Liver (tissue), 9 donors: ENCODE results near the gene ARHGEF9. TPM values are rescaled to one million over a fixed set of nuclear protein-coding genes. Genes with fewer than 3 reads are reported as not detected.

Experiments
- DNase-seq: peaks from one replicate; pipeline ENCODE4 v3.0.0-alpha.2; 2017; ENCODE audit warnings: low spot score
- H3K27ac ChIP-seq, 2 donors: one replicate each; pipeline ENCODE4 v1.7.0; 2013; ENCODE audit warnings: inconsistent platforms in 2 of 2, low read length in 2 of 2, control low read depth in 1 of 2, low read depth in 1 of 2, mild to moderate bottlenecking in 1 of 2
- H3K27me3 ChIP-seq, 4 donors: one replicate each; pipeline versions ENCODE4 v1.6.1 to v1.7.0; 2013; ENCODE audit warnings: low read length in 3 of 4, inconsistent platforms in 1 of 4, mild to moderate bottlenecking in 1 of 4, moderate library complexity in 1 of 4; ENCODE audit not compliant: control insufficient read depth in 4 of 4, insufficient read depth in 4 of 4
- H3K36me3 ChIP-seq, 4 donors: one replicate each; pipeline versions ENCODE4 v1.6.1 to v1.7.0; 2013; ENCODE audit warnings: low read length in 3 of 4, mild to moderate bottlenecking in 3 of 4, low read depth in 1 of 4, moderate library complexity in 1 of 4; ENCODE audit not compliant: control insufficient read depth in 4 of 4, insufficient read depth in 3 of 4
- H3K4me1 ChIP-seq, 4 donors: one replicate each; pipeline versions ENCODE4 v1.6.1 to v1.7.0; 2013; ENCODE audit warnings: low read length in 3 of 4, mild to moderate bottlenecking in 3 of 4, moderate library complexity in 1 of 4; ENCODE audit not compliant: control insufficient read depth in 4 of 4, insufficient read depth in 4 of 4
- H3K4me3 ChIP-seq, 3 donors: one replicate each; pipeline versions ENCODE4 v1.6.1 to v1.7.0; 2013; ENCODE audit warnings: low read length in 3 of 3, control low read depth in 1 of 3, low read depth in 1 of 3, mild to moderate bottlenecking in 1 of 3
- H3K9ac ChIP-seq, 2 donors: one replicate each; pipeline ENCODE4 v1.7.0; 2013; ENCODE audit warnings: low read length in 2 of 2, mild to moderate bottlenecking in 2 of 2, moderate library complexity in 2 of 2, control low read depth in 1 of 2, low read depth in 1 of 2
- H3K9me3 ChIP-seq, 4 donors: one replicate each; pipeline versions ENCODE4 v1.6.1 to v1.7.0; 2013; ENCODE audit warnings: low read length in 3 of 4; ENCODE audit not compliant: control insufficient read depth in 4 of 4
- ATF3 ChIP-seq: IDR thresholded peaks from 2 replicates; pipeline ENCODE4 v1.6.1; 2016; ENCODE audit warnings: antibody characterized with exemption
- CTCF ChIP-seq: fragments of 150-350 bp; IDR thresholded peaks from 2 replicates; pipeline ENCODE4 v1.5.1; 2017; ENCODE audit warnings: improper control_type of control experiment, low read depth, low read length; ENCODE audit not compliant: missing input control
- EGR1 ChIP-seq, 2 donors: IDR thresholded peaks; 2 replicates each; pipeline ENCODE4 v1.6.1; 2016 to 2018; ENCODE audit warnings: antibody characterized with exemption in 2 of 2, low read depth in 2 of 2
- FOXA1 ChIP-seq: IDR thresholded peaks from 2 replicates; pipeline ENCODE4 v1.6.1; 2016; ENCODE audit warnings: antibody characterized with exemption
- FOXA2 ChIP-seq: IDR thresholded peaks from 2 replicates; pipeline ENCODE4 v1.6.1; 2016; ENCODE audit warnings: antibody characterized with exemption
- GABPA ChIP-seq, 2 donors: IDR thresholded peaks in 1 of 2; conservative IDR thresholded peaks in 1 of 2; 2 replicates each; pipeline ENCODE4 v1.6.1; 2016; ENCODE audit warnings: antibody characterized with exemption in 2 of 2, mild to moderate bottlenecking in 1 of 2, moderate library complexity in 1 of 2
- HNF4A ChIP-seq, 2 donors: conservative IDR thresholded peaks; 2 replicates each; pipeline ENCODE4 v1.6.1; 2016; ENCODE audit warnings: antibody characterized with exemption in 2 of 2, mild to moderate bottlenecking in 2 of 2
- HNF4G ChIP-seq: IDR thresholded peaks from 2 replicates; pipeline ENCODE4 v1.6.1; 2016; ENCODE audit warnings: antibody characterized with exemption
- JUND ChIP-seq, 2 donors: IDR thresholded peaks; 2 replicates each; pipeline ENCODE4 v1.6.1; 2016; ENCODE audit warnings: antibody characterized with exemption in 2 of 2
- MAX ChIP-seq: IDR thresholded peaks from 2 replicates; pipeline ENCODE4 v1.6.1; 2016; ENCODE audit warnings: antibody characterized with exemption
- NR2F2 ChIP-seq: IDR thresholded peaks from 2 replicates; pipeline ENCODE4 v1.6.1; 2016; ENCODE audit warnings: antibody characterized with exemption
- RAD21 ChIP-seq, 2 donors: IDR thresholded peaks; 2 replicates each; pipeline ENCODE4 v1.6.1; 2016; ENCODE audit warnings: antibody characterized with exemption in 2 of 2, mild to moderate bottlenecking in 2 of 2
- REST ChIP-seq: IDR thresholded peaks from 2 replicates; pipeline ENCODE4 v1.6.1; 2016; ENCODE audit warnings: antibody characterized with exemption, mild to moderate bottlenecking
- RXRA ChIP-seq, 2 donors: IDR thresholded peaks; 2 replicates each; pipeline ENCODE4 v1.6.1; 2017 to 2018; ENCODE audit warnings: antibody characterized with exemption in 2 of 2, mild to moderate bottlenecking in 1 of 2
- SP1 ChIP-seq: IDR thresholded peaks from 2 replicates; pipeline ENCODE4 v1.6.1; 2018; ENCODE audit warnings: antibody characterized with exemption, mild to moderate bottlenecking
- TAF1 ChIP-seq: conservative IDR thresholded peaks from 2 replicates; pipeline ENCODE4 v1.6.1; 2016; ENCODE audit warnings: antibody characterized with exemption, mild to moderate bottlenecking
- YY1 ChIP-seq: IDR thresholded peaks from 2 replicates; pipeline ENCODE4 v1.6.1; 2016; ENCODE audit warnings: antibody characterized with exemption, mild to moderate bottlenecking
- ZBTB33 ChIP-seq: IDR thresholded peaks from 2 replicates; pipeline ENCODE4 v1.6.1; 2016; ENCODE audit warnings: antibody characterized with exemption
- WGBS: extraction: QIAGEN DNeasy Blood & Tissue Kit; methylation state at CpG from one replicate; pipeline ENCODE4 v1.1.7; 2013; 5-methylcytosine and 5-hydroxymethylcytosine counted together
- polyA plus RNA-seq, 2 donors: library from polyadenylated mRNA; stranded (reverse) in 1 of 2; unstranded in 1 of 2; fragments of 200-250 nt in 1 of 2; fragments of >200 nt in 1 of 2; fragmentation: Nextera tagmentation in 1 of 2; extraction: Ambion mirVana in 1 of 2; gene quantifications; one replicate each; pipeline versions ENCODE4 v1.2.1 to v1.2.3, GENCODE V29; 2013 to 2015
- total RNA-seq, 2 donors: library from RNA; depleted of rRNA; stranded (reverse); fragments of >200 nt; gene quantifications; one replicate each; pipeline ENCODE4 v1.2.3, GENCODE V29; 2014
- donor health status: healthy.
- donor health status: healthy.
- donor health status: healthy.
- donor health status: healthy.
- donor health status: healthy.

ARHGEF9 gene
- total and polyA plus RNA-seq, 4 donors: 2.1 to 9.0 (median 6.2) TPM

- Histone ChIP-seq H3K27me3 (no peaks in the 10 kb centered on the region), H3K36me3 (no peaks in the 10 kb centered on the region), H3K27ac (no peak overlapping the region), H3K4me3 (no peak overlapping the region), H3K9me3 (no peaks in the 10 kb centered on the region), H3K4me1 (no peaks in the 10 kb centered on the region), H3K9ac (no peak overlapping the region)
- 90% methylated on average over 2 of the region's 2 CpGs for WGBS
- DNase-seq: no peak
- TF ChIP-seq ZBTB33 (no peak), GABPA (IDR thresholded peaks at IDR 0.05 in 1 of 2, conservative IDR thresholded peaks at IDR 0.05 in 1 of 2) (no peak), NR2F2 (no peak), TAF1 (no peak), SP1 (no peak), RAD21 (IDR thresholded peaks at IDR 0.05) (no peak), JUND (IDR thresholded peaks at IDR 0.05) (no peak), FOXA1 (no peak), FOXA2 (no peak), RXRA (IDR thresholded peaks at IDR 0.05) (no peak), ATF3 (no peak), MAX (no peak), EGR1 (IDR thresholded peaks at IDR 0.05; ENCODE audit: low read depth in 2 of 2) (no peak)
These were observed 44.6 kb downstream of the ARHGEF9 start for GRCh38 chrX:63740382-63740781.

- DNase-seq: no peak
- Histone ChIP-seq H3K4me3 (no peak overlapping the region), H3K9ac (no peak overlapping the region), H3K27ac (no peak overlapping the region), H3K27me3 (no peaks in the 10 kb centered on the region), H3K4me1 (no peaks in the 10 kb centered on the region), H3K9me3 (no peaks in the 10 kb centered on the region), H3K36me3 (no peaks in the 10 kb centered on the region)
- no peak for TF ChIP-seq EGR1 (IDR thresholded peaks at IDR 0.05; ENCODE audit: low read depth in 2 of 2)
- no peak for TF ChIP-seq HNF4A (conservative IDR thresholded peaks at IDR 0.05)
- TF ChIP-seq JUND (IDR thresholded peaks at IDR 0.05): no peak
- no peak for TF ChIP-seq CTCF
- TF ChIP-seq RXRA (IDR thresholded peaks at IDR 0.05): no peak
- TF ChIP-seq ZBTB33: no peak
- no peak for TF ChIP-seq MAX
- TF ChIP-seq GABPA (IDR thresholded peaks at IDR 0.05 in 1 of 2, conservative IDR thresholded peaks at IDR 0.05 in 1 of 2): no peak
- TF ChIP-seq YY1: no peak
- no peak for TF ChIP-seq FOXA1
- TF ChIP-seq ATF3: no peak
- no peak for TF ChIP-seq FOXA2
- no peak for TF ChIP-seq TAF1
- no peak for TF ChIP-seq REST
- TF ChIP-seq HNF4G: no peak
- TF ChIP-seq RAD21 (IDR thresholded peaks at IDR 0.05): no peak
- no peak for TF ChIP-seq NR2F2
- no peak for TF ChIP-seq SP1
These were observed 45.1 kb downstream of the ARHGEF9 start for GRCh38 chrX:63739885-63740284.
